ENCODE measurements around the gene SNX9. TPM values are rescaled to one million over a fixed set of nuclear protein-coding genes. Genes with fewer than 3 reads are reported as not detected.
"Not testable (repeated sequence)": the region's sequence is repeated elsewhere in the genome, so short reads cannot be mapped to it uniquely, and the experiment has no call there.

Gene SNX9
- total RNA-seq, 4 donors from 2014 or later, result 29.4 to 44.9 (median 33.3) TPM

GRCh38 chr6:157929076-157929475, 106.0 kb downstream of the SNX9 start:
- Histone ChIP-seq H3K27ac (no peak overlapping the region), H3K9me3 (no peaks in the 10 kb centered on the region), H3K36me3 (peaks cover 0 to 93% of the 10 kb centered on the region in 2 donors), H3K27me3 (no peaks in the 10 kb centered on the region), H3K4me1 (no peaks in the 10 kb centered on the region), H3K4me3 (no peak overlapping the region)
- TF ChIP-seq POLR2A (IDR thresholded peaks at IDR 0.05) (no peak), CTCF (IDR thresholded peaks at IDR 0.05 in 4 of 5, conservative IDR thresholded peaks at IDR 0.05 in 1 of 5) (no peak)
- ATAC-seq, result no peak
- in situ Hi-C loops (cut with MboI; ENCODE audit: low sequenced_read_pairs in 4 of 4), result no loop called here
- DNase-seq, result no peak
- intact Hi-C loops (cut with DNase I; ENCODE audit: low total_unique reads), result no loop called here

- Histone ChIP-seq H3K9me3 (no peaks in the 10 kb centered on the region), H3K27me3 (no peaks in the 10 kb centered on the region), H3K4me3 (no peak overlapping the region), H3K27ac (no peak overlapping the region), H3K4me1 (no peaks in the 10 kb centered on the region), H3K36me3 (peaks cover 0 to 95% of the 10 kb centered on the region in 2 donors)
- no peak for ATAC-seq
- intact Hi-C loops (cut with DNase I; ENCODE audit: low total_unique reads) (no loop called here), in situ Hi-C loops (cut with MboI; ENCODE audit: low sequenced_read_pairs in 4 of 4) (no loop called here)
- DNase-seq, result no peak
- no peak for TF ChIP-seq POLR2A (IDR thresholded peaks at IDR 0.05)
- TF ChIP-seq CTCF (IDR thresholded peaks at IDR 0.05 in 4 of 5, conservative IDR thresholded peaks at IDR 0.05 in 1 of 5), result no peak
Observed at GRCh38 chr6:157929765-157930319, 106.8 kb downstream of the SNX9 start.

GRCh38 chr6:157935786-157936185, 112.7 kb downstream of the SNX9 start:
- H3K36me3 ChIP-seq, result peaks cover 0 to 88% of the 10 kb centered on the region in 2 donors
- no peak overlapping the region for H3K4me3 ChIP-seq
- H3K27ac ChIP-seq, result no peak overlapping the region
- DNase-seq (no peak), ATAC-seq (no peak)
- H3K9me3 ChIP-seq, result no peaks in the 10 kb centered on the region
- no peaks in the 10 kb centered on the region for H3K27me3 ChIP-seq
- TF ChIP-seq POLR2A (IDR thresholded peaks at IDR 0.05), result no peak
- no peak for TF ChIP-seq CTCF (IDR thresholded peaks at IDR 0.05 in 4 of 5, conservative IDR thresholded peaks at IDR 0.05 in 1 of 5)
- H3K4me1 ChIP-seq, result peaks cover 3 to 11% of the 10 kb centered on the region in 2 donors
- in situ Hi-C loops (cut with MboI; ENCODE audit: low sequenced_read_pairs in 4 of 4) (no loop called here), intact Hi-C loops (cut with DNase I; ENCODE audit: low total_unique reads) (no loop called here)

- Histone ChIP-seq H3K4me3 (no peak overlapping the region), H3K27me3 (no peaks in the 10 kb centered on the region), H3K9me3 (no peaks in the 10 kb centered on the region), H3K36me3 (peaks cover 0 to 88% of the 10 kb centered on the region in 2 donors), H3K27ac (peak overlapping the region in 1 of 4 donors; percentile 4), H3K4me1 (peaks cover 3 to 11% of the 10 kb centered on the region in 2 donors)
- ATAC-seq, result peak; percentile 66 to 76
- DNase-seq, result no peak
- TF ChIP-seq POLR2A (IDR thresholded peaks at IDR 0.05), result no peak
- TF ChIP-seq CTCF (IDR thresholded peaks at IDR 0.05 in 4 of 5, conservative IDR thresholded peaks at IDR 0.05 in 1 of 5), result no peak
- in situ Hi-C loops (cut with MboI; ENCODE audit: low sequenced_read_pairs in 4 of 4) (no loop called here), intact Hi-C loops (cut with DNase I; ENCODE audit: low total_unique reads) (no loop called here)
Observed at GRCh38 chr6:157937318-157937717, 114.3 kb downstream of the SNX9 start.

- H3K36me3 ChIP-seq, result peaks cover 0 to 88% of the 10 kb centered on the region in 2 donors
- TF ChIP-seq POLR2A (IDR thresholded peaks at IDR 0.05), result no peak
- intact Hi-C loops (cut with DNase I; ENCODE audit: low total_unique reads), result no loop called here
Observed at GRCh38 chr6:157937916-157938315, 114.9 kb downstream of the SNX9 start.

GRCh38 chr6:157940375-157941036, 117.5 kb downstream of the SNX9 start:
- Histone ChIP-seq H3K4me1 (peaks cover 3 to 11% of the 10 kb centered on the region in 2 donors), H3K36me3 (peaks cover 0 to 91% of the 10 kb centered on the region in 2 donors)
- in situ Hi-C loops (cut with MboI; ENCODE audit: low sequenced_read_pairs in 4 of 4); intact Hi-C loops (cut with DNase I; ENCODE audit: low total_unique reads); ATAC-seq; H3K27me3 ChIP-seq; H3K9me3 ChIP-seq; DNase-seq; H3K4me3 ChIP-seq; H3K27ac ChIP-seq: not testable (repeated sequence)

More at GRCh38 chr6:157937916-157938315, 114.9 kb downstream of the SNX9 start:
- H3K4me1 ChIP-seq, result peaks cover 3 to 11% of the 10 kb centered on the region in 2 donors
- no peak overlapping the region for H3K27ac ChIP-seq
- H3K9me3 ChIP-seq, result no peaks in the 10 kb centered on the region
- H3K27me3 ChIP-seq, result no peaks in the 10 kb centered on the region
- ATAC-seq, result no peak
- H3K4me3 ChIP-seq, result no peak overlapping the region
- DNase-seq, result no peak
- in situ Hi-C loops (cut with MboI; ENCODE audit: low sequenced_read_pairs in 4 of 4), result no loop called here
